ENCODE measurements around the gene ANKS1B.
"Not testable (repeated sequence)": the region's sequence is repeated elsewhere in the genome, so short reads cannot be mapped to it uniquely, and the experiment has no call there.

The ANKS1B gene

GRCh38 chr12:99704036-99704435 lies 280.7 kb downstream of the ANKS1B start:
- DNase-seq (ENCODE audit: low read depth): no peak

- DNase-seq (ENCODE audit: low read depth): no peak
Measured at GRCh38 chr12:99700032-99700431, 284.7 kb downstream of the ANKS1B start.

GRCh38 chr12:99695050-99695449 lies 289.7 kb downstream of the ANKS1B start:
- DNase-seq (ENCODE audit: low read depth): no peak

- DNase-seq (ENCODE audit: low read depth): no peak
Measured at GRCh38 chr12:99686142-99686541, 298.6 kb downstream of the ANKS1B start.

- DNase-seq (ENCODE audit: low read depth): no peak
Measured at GRCh38 chr12:99680276-99680675, 304.5 kb downstream of the ANKS1B start.

GRCh38 chr12:99670635-99671034 lies 314.1 kb downstream of the ANKS1B start:
- no peak for DNase-seq (ENCODE audit: low read depth)

GRCh38 chr12:99658671-99659349 lies 325.9 kb downstream of the ANKS1B start:
- DNase-seq (ENCODE audit: low read depth): no peak

DNA sequence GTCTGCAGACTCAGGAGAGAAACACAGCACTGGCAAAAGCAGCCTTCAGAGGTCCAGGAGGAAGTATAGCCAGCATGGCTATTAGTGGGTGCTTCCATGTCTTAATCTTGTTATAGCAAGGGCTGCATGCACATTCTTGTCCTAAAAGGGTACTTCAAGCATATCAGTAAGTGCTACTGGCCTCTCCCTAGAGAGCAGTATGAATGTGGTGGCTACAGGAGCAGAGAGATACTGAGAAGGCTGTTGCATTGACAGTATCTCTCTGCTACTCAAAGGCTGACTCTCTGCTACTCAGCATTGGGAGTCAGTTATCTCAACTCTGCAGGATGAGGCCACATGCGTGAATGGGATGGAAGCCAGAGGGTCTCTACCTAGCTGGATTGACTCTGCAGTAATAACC lies 335.2 kb downstream of the ANKS1B start:
- DNase-seq (ENCODE audit: low read depth): no peak

GRCh38 chr12:99648183-99648582 lies 336.6 kb downstream of the ANKS1B start:
- no peak for DNase-seq (ENCODE audit: low read depth)

GRCh38 chr12:99647453-99647852 lies 337.3 kb downstream of the ANKS1B start, which contains the start of gene GARIN6:
GARIN6 (plus strand) TSS chr12:99647753; CDS start chr12:99648175, 422 bp downstream.
- no peak for DNase-seq (ENCODE audit: low read depth)

GRCh38 chr12:99644629-99645028 lies 340.1 kb downstream of the ANKS1B start:
- DNase-seq (ENCODE audit: low read depth): no peak

GRCh38 chr12:99627459-99627858 lies 357.3 kb downstream of the ANKS1B start:
- no peak for DNase-seq (ENCODE audit: low read depth)

- DNase-seq (ENCODE audit: low read depth): not testable (repeated sequence)
Measured at GRCh38 chr12:99624591-99624990, 360.1 kb downstream of the ANKS1B start.

GRCh38 chr12:99620159-99620479 lies 364.6 kb downstream of the ANKS1B start:
- no peak for DNase-seq (ENCODE audit: low read depth)

GRCh38 chr12:99619389-99620158 lies 365.2 kb downstream of the ANKS1B start:
- no peak for DNase-seq (ENCODE audit: low read depth)

DNA sequence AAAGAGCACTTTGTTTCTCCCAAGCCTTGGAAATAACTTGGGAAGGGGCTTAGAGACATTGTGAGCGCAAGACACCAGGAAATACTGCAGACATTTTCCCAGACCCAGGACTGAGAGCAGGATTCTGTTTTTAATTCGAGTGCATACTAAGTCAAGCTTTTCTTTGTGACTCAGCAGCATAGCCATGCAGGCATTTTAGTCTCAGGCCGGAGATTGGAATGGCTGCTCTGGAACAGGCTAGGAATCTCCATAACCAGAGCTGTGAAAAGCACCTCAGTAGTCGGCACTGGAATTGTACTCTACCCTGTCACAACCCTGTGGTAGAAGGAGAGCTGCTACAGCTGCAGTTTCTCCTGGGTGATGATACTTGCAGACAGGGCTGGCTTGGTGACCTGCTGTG lies 366.1 kb downstream of the ANKS1B start:
- DNase-seq (ENCODE audit: low read depth): no peak

DNA sequence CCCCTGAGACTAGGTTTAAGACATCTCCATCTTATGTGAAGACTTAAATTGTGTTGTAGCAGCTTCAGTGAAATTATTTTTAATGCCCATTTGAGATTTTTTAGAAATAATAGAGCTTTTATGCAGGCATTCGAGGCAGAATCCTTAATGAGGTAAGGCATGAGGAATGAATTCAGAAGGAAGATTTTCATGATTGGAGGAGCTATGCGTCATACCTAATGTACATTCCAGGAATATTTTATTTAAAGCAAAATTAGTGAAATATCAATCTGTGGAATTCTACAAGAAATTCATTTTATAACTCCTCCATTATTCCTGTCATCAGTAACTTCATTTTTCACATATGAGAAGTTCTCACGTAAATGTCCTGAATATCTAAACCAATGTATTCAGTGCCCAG lies 373.1 kb downstream of the ANKS1B start:
- no peak for DNase-seq (ENCODE audit: low read depth)

- no peak for DNase-seq (ENCODE audit: low read depth)
Measured at GRCh38 chr12:99611117-99611516, 373.6 kb downstream of the ANKS1B start.

GRCh38 chr12:99609455-99610181 lies 375.1 kb downstream of the ANKS1B start:
- no peak for DNase-seq (ENCODE audit: low read depth)

GRCh38 chr12:99600388-99600787 lies 384.3 kb downstream of the ANKS1B start:
- DNase-seq (ENCODE audit: low read depth): no peak

GRCh38 chr12:99598785-99599184 lies 386.0 kb downstream of the ANKS1B start:
- DNase-seq (ENCODE audit: low read depth): no peak

DNA sequence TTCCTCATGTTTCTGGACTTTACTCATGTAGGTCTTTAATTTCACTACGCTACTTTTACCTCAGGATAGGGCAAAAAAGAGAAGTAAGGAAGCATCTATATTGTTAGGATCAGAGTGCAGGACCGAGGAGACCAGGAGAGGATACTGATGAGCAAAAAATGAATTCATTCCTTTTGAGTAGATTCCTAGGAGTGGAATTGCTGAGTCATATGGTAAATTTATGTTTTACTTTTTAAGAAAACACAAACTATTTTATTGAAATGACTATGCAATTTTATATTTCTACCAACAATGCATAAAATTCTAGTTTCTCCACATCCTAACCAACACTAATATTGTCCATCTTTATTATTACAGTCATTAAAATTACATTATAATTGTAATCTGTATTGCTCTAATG lies 388.0 kb downstream of the ANKS1B start:
- no peak for DNase-seq (ENCODE audit: low read depth)

GRCh38 chr12:99577125-99577524 lies 407.6 kb downstream of the ANKS1B start:
- not testable (repeated sequence) for DNase-seq (ENCODE audit: low read depth)

Data from stimulated activated CD8-positive, alpha-beta memory T cell treated with anti-CD3 and anti-CD28 coated beads, Interleukin-15, amount 100 ng/mL, for 24 hours (primary cell).